Subcutaneous abdominal adipose tissue (tissue), 5 donors: Measurements from ENCODE around the gene CASQ2.
"Not testable (repeated sequence)": the region's sequence is repeated elsewhere in the genome, so short reads cannot be mapped to it uniquely, and the experiment has no call there.

Experiments used
- H3K27ac ChIP-seq: one replicate; pipeline ENCODE4 v1.7.0; 2013; ENCODE audit warnings: low read depth, mild to moderate bottlenecking, inconsistent platforms, low read length, moderate library complexity
- H3K27me3 ChIP-seq, 5 donors: one replicate each; pipeline ENCODE4 v1.7.0; 2013; ENCODE audit warnings: low read length in 5 of 5, inconsistent platforms in 1 of 5; ENCODE audit not compliant: control insufficient read depth in 5 of 5, insufficient read depth in 4 of 5
- H3K36me3 ChIP-seq, 5 donors: one replicate each; pipeline ENCODE4 v1.7.0; 2013; ENCODE audit warnings: low read length in 5 of 5; ENCODE audit not compliant: control insufficient read depth in 5 of 5, insufficient read depth in 5 of 5
- H3K4me1 ChIP-seq, 5 donors: one replicate each; pipeline ENCODE4 v1.7.0; 2013; ENCODE audit warnings: low read length in 5 of 5, mild to moderate bottlenecking in 3 of 5, moderate library complexity in 1 of 5; ENCODE audit not compliant: control insufficient read depth in 5 of 5, insufficient read depth in 5 of 5
- H3K4me3 ChIP-seq, 5 donors: one replicate each; pipeline ENCODE4 v1.7.0; 2013; ENCODE audit warnings: low read length in 5 of 5, low read depth in 1 of 5
- H3K9ac ChIP-seq, 5 donors: one replicate each; pipeline ENCODE4 v1.7.0; 2013; ENCODE audit warnings: low read length in 5 of 5, mild to moderate bottlenecking in 4 of 5, moderate library complexity in 3 of 5
- H3K9me3 ChIP-seq, 5 donors: one replicate each; pipeline ENCODE4 v1.7.0; 2013; ENCODE audit warnings: low read length in 5 of 5; ENCODE audit not compliant: control insufficient read depth in 5 of 5
- donor health status: healthy.
- donor health status: healthy.
- donor health status: healthy.
- donor health status: healthy.
- donor health status: healthy.

Gene CASQ2

GRCh38 chr1:115782571-115783281 is 14.2 kb upstream of the CASQ2 start:
- Histone ChIP-seq H3K36me3 (no peaks in the 10 kb centered on the region), H3K4me3 (no peak overlapping the region), H3K27me3 (peaks cover 0 to 7% (median 0%) of the 10 kb centered on the region in 5 donors), H3K9me3 (peaks cover 0 to 6% (median 0%) of the 10 kb centered on the region in 5 donors), H3K27ac (no peak overlapping the region), H3K9ac (no peak overlapping the region), H3K4me1 (no peaks in the 10 kb centered on the region)

GRCh38 chr1:115781851-115782250 is 13.3 kb upstream of the CASQ2 start:
- Histone ChIP-seq H3K36me3 (no peaks in the 10 kb centered on the region), H3K4me3 (no peak overlapping the region), H3K27me3 (peaks cover 0 to 7% (median 0%) of the 10 kb centered on the region in 5 donors), H3K4me1 (no peaks in the 10 kb centered on the region), H3K9ac (no peak overlapping the region), H3K27ac (no peak overlapping the region), H3K9me3 (no peaks in the 10 kb centered on the region)

GRCh38 chr1:115781343-115781742 is 12.8 kb upstream of the CASQ2 start:
- H3K9ac ChIP-seq, result no peak overlapping the region
- H3K27me3 ChIP-seq, result peaks cover 0 to 7% (median 0%) of the 10 kb centered on the region in 5 donors
- no peak overlapping the region for H3K27ac ChIP-seq
- H3K4me1 ChIP-seq, result no peaks in the 10 kb centered on the region
- no peaks in the 10 kb centered on the region for H3K36me3 ChIP-seq
- H3K4me3 ChIP-seq, result no peak overlapping the region
- no peaks in the 10 kb centered on the region for H3K9me3 ChIP-seq

DNA sequence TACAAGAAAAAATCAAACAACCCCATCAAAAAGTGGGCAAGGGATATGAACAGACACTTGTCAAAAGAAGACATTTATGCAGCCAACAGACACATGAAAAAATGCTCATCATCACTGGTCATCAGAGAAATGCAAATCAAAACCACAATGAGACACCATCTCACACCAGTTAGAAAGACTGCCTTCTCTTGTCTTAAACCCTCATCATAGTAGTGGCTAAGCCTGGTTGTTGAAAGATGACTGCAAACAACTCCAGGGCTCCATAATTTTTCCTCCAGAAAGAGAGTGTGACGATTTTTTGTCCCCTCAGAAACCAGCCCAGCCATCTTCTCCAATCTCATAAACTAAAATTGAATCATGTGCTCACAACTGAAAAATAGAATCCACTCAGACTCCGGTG is 12.1 kb upstream of the CASQ2 start:
- not testable (repeated sequence) for H3K9me3 ChIP-seq, H3K9ac ChIP-seq, H3K4me3 ChIP-seq, H3K27me3 ChIP-seq, H3K4me1 ChIP-seq, H3K27ac ChIP-seq, H3K36me3 ChIP-seq

DNA sequence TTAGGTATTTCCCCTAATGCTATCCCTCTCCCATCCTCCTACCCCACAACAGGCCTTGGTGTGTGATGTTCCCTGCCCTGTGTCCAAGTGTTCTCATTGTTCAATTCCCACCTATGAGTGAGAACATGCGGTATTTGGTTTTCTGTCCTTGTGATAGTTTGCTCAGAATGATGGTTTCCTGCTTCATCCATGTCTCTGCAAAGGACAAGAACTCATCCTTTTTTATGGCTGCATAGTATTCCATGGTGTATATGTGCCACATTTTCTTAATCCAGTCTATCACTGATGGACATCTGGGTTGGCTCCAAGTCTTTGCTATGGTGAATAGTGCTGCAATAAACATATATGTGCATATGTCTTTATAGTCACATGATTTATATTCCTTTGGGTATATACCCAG is 10.6 kb upstream of the CASQ2 start:
- not testable (repeated sequence) for H3K4me1 ChIP-seq, H3K27ac ChIP-seq, H3K36me3 ChIP-seq, H3K4me3 ChIP-seq, H3K27me3 ChIP-seq, H3K9ac ChIP-seq, H3K9me3 ChIP-seq

- no peaks in the 10 kb centered on the region for H3K27me3 ChIP-seq
These were observed 3.4 kb upstream of the CASQ2 start for GRCh38 chr1:115771847-115772457.

DNA sequence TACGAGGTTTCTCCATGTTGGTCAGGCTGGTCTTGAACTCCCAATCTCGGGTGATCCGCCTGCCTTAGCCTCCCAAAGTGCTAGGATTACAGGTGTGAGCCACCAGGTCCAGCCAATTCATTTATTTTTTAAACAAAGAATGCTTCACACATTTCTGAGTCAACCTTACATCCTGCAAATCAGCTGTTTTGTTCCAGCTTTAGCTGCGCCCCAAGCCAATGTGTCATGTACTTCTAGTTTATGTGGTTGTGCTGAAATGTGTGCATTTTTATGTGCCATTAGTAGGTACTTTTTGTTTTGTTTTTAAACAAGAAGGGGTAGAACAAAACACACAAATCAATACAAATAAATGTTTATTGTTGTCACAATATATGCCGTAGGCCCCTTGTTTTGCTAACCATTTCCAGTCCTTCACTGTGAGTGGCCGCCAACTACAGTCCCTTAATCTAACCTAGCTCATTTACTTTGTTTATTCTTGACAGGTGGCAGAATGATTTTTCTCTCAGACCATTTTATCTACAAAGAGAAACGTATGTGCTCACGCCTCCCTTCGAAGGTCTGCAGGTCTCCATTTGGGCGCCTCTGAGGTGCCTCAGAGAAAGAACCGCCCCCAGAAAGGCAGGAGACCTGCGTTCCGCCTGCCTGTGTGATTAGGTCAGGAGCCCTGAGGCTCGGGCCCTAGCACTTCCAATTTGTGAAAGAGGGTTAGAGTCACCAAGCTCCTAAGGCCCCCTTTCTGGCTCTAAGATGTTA is 2.8 kb upstream of the CASQ2 start:
- peak overlapping the region in 2 of 5 donors; percentile 1 to 33 for H3K4me3 ChIP-seq

More at GRCh38 chr1:115771847-115772457, 3.4 kb upstream of the CASQ2 start:
- Histone ChIP-seq H3K9ac (no peak overlapping the region), H3K27ac (no peak overlapping the region), H3K4me3 (peak overlapping the region in 2 of 5 donors; percentile 1 to 33), H3K9me3 (no peaks in the 10 kb centered on the region), H3K4me1 (peaks cover 0 to 10% (median 8%) of the 10 kb centered on the region in 5 donors), H3K36me3 (no peaks in the 10 kb centered on the region)

GRCh38 chr1:115767403-115767802 is 1.1 kb downstream of the CASQ2 start:
- Histone ChIP-seq H3K4me3 (no peak overlapping the region), H3K9me3 (no peaks in the 10 kb centered on the region), H3K27me3 (no peaks in the 10 kb centered on the region), H3K27ac (no peak overlapping the region), H3K36me3 (no peaks in the 10 kb centered on the region), H3K4me1 (peaks cover 0 to 16% (median 14%) of the 10 kb centered on the region in 5 donors), H3K9ac (no peak overlapping the region)

More for the DNA sequence above, 2.8 kb upstream of the CASQ2 start:
- no peaks in the 10 kb centered on the region for H3K9me3 ChIP-seq
- no peak overlapping the region for H3K9ac ChIP-seq
- no peaks in the 10 kb centered on the region for H3K36me3 ChIP-seq
- no peaks in the 10 kb centered on the region for H3K27me3 ChIP-seq
- no peak overlapping the region for H3K27ac ChIP-seq
- H3K4me1 ChIP-seq, result peaks cover 0 to 10% (median 8%) of the 10 kb centered on the region in 5 donors

GRCh38 chr1:115765091-115765490 is 3.4 kb downstream of the CASQ2 start:
- Histone ChIP-seq H3K9ac (no peak overlapping the region), H3K4me1 (peaks cover 0 to 9% (median 8%) of the 10 kb centered on the region in 5 donors), H3K4me3 (no peak overlapping the region), H3K36me3 (no peaks in the 10 kb centered on the region), H3K27ac (no peak overlapping the region), H3K9me3 (no peaks in the 10 kb centered on the region), H3K27me3 (no peaks in the 10 kb centered on the region)

GRCh38 chr1:115764541-115764940 is 4.0 kb downstream of the CASQ2 start:
- Histone ChIP-seq H3K4me3 (no peak overlapping the region), H3K4me1 (peaks cover 0 to 9% (median 8%) of the 10 kb centered on the region in 5 donors), H3K27me3 (no peaks in the 10 kb centered on the region), H3K27ac (no peak overlapping the region), H3K9ac (no peak overlapping the region), H3K36me3 (no peaks in the 10 kb centered on the region), H3K9me3 (no peaks in the 10 kb centered on the region)
